CD4-positive, alpha-beta T cell treated with Interleukin-4 for 4 hours (primary cell): ENCODE data around the gene LAMA5.

Experiments
- DNase-seq: peaks from one replicate; pipeline ENCODE4 v3.0.0-alpha.2; 2020

LAMA5 gene

GRCh38 chr20:62367136-62367632 lies at the start of gene LAMA5:
TSS of gene LAMA5 (minus strand) at chr20:62367312. CDS start at chr20:62367245, 67 bp downstream.
- DNase-seq: no peak

- no peak for DNase-seq
Observed at GRCh38 chr20:62415354-62416111, 48.4 kb upstream of the LAMA5 start.

GRCh38 chr20:62413896-62414481 lies 46.9 kb upstream of the LAMA5 start:
- DNase-seq: no peak

- no peak for DNase-seq
Observed at GRCh38 chr20:62413025-62413570, 46.0 kb upstream of the LAMA5 start.

- no peak for DNase-seq
Observed at GRCh38 chr20:62412194-62413024, 45.3 kb upstream of the LAMA5 start.

- no peak for DNase-seq
Observed at GRCh38 chr20:62411479-62412193, 44.5 kb upstream of the LAMA5 start.

GRCh38 chr20:62410746-62411478 lies 43.8 kb upstream of the LAMA5 start:
- no peak for DNase-seq

GRCh38 chr20:62409931-62410745 lies 43.0 kb upstream of the LAMA5 start:
- DNase-seq: no peak

GRCh38 chr20:62409086-62409853 lies 42.2 kb upstream of the LAMA5 start:
- no peak for DNase-seq

- DNase-seq: no peak
Observed at GRCh38 chr20:62408640-62409039, 41.5 kb upstream of the LAMA5 start.

- DNase-seq: no peak
Observed at GRCh38 chr20:62408055-62408454, 40.9 kb upstream of the LAMA5 start.

GRCh38 chr20:62407221-62407992 lies 40.3 kb upstream of the LAMA5 start, which contains the start of gene CABLES2:
TSS of gene CABLES2 (minus strand) at chr20:62407285. CDS start at chr20:62407276, 9 bp downstream.
- peak; percentile 90 for DNase-seq

- no peak for DNase-seq
Observed at GRCh38 chr20:62406635-62407176, 39.6 kb upstream of the LAMA5 start.

- no peak for DNase-seq
Observed at GRCh38 chr20:62405981-62406513, 38.9 kb upstream of the LAMA5 start.

GRCh38 chr20:62405108-62405980 lies 38.2 kb upstream of the LAMA5 start:
- DNase-seq: no peak

- DNase-seq: no peak
Observed at GRCh38 chr20:62404761-62405107, 37.6 kb upstream of the LAMA5 start.

GRCh38 chr20:62404112-62404665 lies 37.1 kb upstream of the LAMA5 start:
- no peak for DNase-seq
